Stimulated activated CD4-positive, alpha-beta T cell treated with anti-CD3 and anti-CD28 coated beads, TNF-alpha, amount 100 ng/mL, for 1 hour (primary cell): ENCODE results near the gene NADK2.
"Not testable (repeated sequence)": the region's sequence is repeated elsewhere in the genome, so short reads cannot be mapped to it uniquely, and the experiment has no call there.

ENCODE experiments used
- DNase-seq, 3 donors: peaks; one replicate each; pipeline ENCODE4 v3.0.0-alpha.2; 2020; ENCODE audit warnings: low read depth in 3 of 3, low spot score in 1 of 3

Gene NADK2

GRCh38 chr5:36209664-36210063, 32.1 kb downstream of the NADK2 start:
- no peak for DNase-seq

DNA sequence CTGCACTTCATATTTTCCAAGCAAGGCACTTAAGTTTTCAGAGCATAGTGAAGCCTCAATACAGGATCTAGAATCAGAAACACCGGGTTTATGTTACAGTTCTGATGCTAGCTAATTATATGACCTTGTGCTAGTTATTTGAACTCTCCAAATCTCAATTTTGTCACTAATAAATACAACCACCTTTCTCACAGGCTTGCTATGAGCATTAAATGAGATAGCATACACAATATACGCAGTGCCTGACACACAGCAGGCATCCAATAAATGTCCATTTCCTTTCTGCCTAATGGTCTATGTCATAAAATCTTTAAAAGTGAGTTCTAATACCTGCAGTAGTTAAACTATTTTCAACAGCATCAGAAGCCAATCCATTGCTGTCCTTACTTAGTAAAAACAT, 32.9 kb downstream of the NADK2 start:
- no peak for DNase-seq

DNA sequence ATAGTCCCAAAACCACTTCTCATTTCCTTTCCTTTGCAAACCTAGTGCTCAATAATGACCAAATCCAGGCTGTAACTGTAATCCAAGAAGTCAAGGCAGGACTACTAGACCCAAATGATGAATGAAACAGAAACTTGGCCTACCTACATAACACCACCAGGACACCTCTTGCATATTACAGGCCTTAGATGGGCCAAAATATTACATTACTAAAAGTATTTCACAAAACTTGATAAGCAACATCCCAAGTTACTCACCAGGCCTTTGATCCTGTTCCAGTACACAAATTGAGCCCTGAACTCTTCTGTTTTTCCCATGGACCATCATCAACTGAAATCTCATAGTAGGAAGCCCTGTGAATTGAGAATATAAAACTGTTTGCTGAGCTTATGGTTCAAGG, 34.8 kb downstream of the NADK2 start:
- DNase-seq = no peak

DNA sequence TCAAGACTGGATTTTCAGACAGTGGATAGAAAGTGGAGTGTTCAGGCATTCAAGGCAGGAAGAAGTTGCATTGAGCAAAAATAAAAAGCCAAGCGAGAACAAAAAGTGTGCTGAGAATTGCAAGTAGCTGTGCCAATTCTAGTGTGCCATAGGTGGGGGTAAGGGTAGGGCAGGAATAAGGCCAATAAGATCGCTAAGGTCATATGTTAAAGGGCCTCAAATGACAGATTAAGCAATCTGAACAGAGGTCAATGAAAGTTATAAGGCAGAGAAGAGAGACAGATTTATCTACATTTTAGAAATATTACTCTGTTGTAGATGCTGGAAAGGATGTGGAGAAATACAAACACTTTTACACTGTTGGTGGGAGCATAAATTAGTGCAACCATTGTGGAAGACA, 36.4 kb downstream of the NADK2 start:
- no peak for DNase-seq

DNA sequence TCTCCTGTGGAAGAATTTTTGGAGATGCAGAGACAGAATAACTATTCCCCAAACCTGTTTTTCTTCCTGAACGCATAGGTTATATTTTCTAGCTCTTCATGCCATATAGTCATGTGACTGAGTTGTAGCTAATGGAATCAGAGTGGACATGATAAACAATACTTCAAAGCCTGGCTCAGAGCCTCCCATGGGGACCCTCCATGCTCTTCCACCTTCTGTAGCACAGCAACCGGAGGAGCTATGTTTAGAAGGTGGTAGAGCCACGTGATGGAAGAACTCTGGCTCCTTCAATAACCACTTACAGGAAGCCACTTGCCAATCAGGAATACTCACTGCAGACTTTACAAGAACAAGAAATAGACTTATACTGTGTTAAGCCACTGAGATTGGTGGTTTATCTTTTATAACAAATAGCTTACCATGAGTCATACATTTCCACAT, 39.2 kb downstream of the NADK2 start:
- DNase-seq = no peak

GRCh38 chr5:36200513-36200912, 41.2 kb downstream of the NADK2 start:
- no peak for DNase-seq

- no peak for DNase-seq
Observed at GRCh38 chr5:36199620-36200019, 42.1 kb downstream of the NADK2 start.

DNA sequence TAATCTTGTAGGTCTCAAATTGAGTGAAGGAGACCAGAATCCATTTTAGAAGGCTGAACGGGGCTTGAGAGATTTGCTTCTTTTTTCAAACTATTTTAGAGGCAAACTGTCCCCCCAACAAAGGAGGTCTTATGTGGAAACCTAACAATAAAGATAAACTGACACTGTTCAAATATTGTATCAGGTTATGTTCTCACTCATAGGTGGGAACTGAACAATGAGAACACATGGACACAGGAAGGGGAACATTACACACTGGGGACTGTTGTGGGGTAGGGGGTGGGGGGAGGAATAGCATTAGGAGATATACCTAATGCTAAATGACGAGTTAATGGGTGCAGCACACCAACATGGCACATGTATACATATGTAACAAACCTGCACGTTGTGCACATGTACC, 42.9 kb downstream of the NADK2 start:
- not testable (repeated sequence) for DNase-seq

GRCh38 chr5:36198281-36198680, 43.4 kb downstream of the NADK2 start:
- DNase-seq = no peak

DNA sequence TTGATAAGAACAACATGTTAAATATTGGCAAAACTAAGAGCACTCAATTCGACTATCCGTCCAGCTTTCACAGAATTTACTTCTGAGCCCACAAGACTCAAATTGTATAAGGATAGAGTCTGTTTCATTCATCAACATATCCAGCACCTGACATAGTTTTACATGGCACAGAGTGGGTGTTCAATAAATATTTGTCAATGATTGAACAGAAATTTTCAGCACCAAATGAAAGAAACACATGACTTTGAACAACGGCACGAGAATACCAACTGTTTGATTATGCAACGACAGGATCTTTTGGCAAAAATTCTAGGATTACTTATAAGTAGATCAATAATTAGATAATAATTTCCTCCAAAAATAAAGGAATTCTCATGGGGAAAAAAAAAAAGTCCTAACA, 48.0 kb downstream of the NADK2 start:
- no peak for DNase-seq

GRCh38 chr5:36184408-36184807, 57.3 kb downstream of the NADK2 start:
- DNase-seq = not testable (repeated sequence)

DNA sequence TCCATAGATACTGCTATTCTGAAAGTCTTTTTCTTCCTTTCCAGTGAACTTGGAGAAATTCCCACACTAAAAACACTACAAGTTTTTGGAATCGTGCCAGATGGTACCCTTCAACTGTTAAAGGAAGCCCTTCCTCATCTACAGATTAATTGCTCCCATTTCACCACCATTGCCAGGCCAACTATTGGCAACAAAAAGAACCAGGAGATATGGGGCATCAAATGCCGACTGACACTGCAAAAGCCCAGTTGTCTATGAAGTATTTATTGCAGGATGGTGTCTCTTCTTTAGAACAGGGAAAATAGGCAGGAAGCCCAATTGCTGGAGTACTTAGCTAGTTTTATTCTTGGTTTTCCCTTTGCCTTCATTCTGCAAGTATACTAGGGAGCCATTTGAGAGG, 60.0 kb downstream of the NADK2 start:
- no peak for DNase-seq

DNA sequence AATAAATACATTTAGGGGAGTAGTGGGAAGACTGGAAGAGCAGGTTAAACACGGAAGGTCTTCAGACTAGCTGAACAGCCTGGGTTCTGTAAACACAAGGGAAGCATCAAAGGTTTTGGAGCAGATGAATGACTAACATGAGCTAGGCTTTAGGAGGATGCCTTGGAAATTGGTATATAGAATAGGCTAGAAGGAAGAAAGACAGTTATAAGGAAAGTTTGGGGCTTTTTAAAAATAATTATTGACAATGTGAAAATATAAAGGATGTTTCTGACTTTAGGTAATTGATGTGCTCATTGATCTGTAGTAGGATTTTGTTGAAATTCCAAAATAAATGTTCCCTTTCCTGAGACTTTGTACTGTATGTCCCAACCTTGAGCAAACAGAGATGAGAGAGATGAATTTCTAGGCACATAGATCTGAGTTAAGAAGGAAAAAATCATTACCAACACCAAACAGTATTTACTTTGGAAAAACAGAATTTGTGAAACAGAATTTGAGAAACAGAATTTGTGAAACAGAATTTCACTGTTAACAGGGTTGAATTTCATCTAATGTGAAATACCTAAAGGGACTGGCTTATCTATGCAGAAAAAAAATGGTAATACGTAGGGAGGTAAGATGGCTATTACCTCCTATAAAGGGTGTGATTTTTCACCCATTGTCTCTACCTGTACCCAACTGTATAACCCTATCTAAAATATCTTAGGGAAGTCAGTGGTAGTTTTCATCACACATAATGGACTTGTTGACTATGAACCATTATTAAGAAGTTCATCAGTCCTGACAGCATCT, 61.0 kb downstream of the NADK2 start:
- DNase-seq = no peak

GRCh38 chr5:36179950-36180349, 61.8 kb downstream of the NADK2 start:
- no peak for DNase-seq

- DNase-seq = no peak
Observed at GRCh38 chr5:36178524-36178890, 63.2 kb downstream of the NADK2 start.

GRCh38 chr5:36177715-36178523, 63.8 kb downstream of the NADK2 start:
- no peak for DNase-seq

DNA sequence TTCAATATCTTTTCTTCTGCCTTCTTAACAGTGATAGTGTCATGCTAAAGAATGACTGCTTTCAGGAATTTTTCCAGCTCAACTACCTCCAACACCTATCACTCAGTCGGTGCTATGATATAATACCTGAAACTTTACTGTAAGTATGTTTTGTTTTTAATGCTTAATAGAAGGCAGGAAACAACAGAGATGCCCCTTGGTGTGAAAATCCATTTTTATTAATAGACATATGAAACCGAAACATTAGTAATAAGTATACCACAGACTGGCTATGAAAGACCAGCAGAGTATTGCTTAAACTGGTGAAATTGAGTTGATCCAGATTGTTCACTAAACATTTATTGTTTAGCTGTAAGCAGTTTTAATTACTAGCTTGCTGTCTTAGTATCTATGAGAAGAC, 64.6 kb downstream of the NADK2 start:
- DNase-seq = no peak

DNA sequence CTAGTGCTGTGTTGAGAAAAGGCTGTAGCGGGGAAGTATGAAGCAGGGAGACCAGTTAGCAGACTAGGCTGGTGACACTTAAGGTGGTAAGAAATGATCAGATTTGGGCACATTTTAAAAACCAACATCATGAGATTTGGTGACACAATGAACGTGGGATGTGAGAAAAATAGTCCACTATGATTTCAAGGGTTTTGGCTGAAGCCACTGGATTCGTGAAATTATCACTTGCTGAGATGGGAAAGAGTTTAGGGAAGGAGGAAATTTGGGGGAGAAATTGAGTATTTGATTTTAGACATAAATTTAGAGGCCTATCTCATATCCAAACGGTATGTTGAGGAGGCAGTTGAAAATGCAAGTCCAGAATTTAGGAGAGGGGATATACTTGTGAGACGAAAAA, 66.7 kb downstream of the NADK2 start:
- no peak for DNase-seq

DNA sequence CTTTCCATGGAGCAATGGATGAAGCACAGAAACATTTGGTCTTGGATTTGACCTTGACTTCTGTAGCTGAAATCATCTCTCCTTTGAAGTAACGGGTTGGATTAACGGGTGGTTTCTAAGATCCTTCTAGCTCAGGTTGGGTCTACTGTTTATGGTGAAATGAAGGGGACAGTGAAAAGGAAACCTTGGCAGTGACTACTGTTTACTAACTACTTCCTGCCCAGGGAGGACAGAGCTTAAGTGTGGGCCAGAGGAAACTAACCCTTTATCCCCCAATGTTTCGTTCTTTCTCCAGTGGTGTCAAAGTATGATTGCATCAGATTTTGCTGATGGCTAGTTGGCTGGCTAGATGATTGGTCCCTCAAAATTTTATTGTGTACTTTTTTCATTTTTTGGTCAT, 67.6 kb downstream of the NADK2 start:
- DNase-seq = no peak

DNA sequence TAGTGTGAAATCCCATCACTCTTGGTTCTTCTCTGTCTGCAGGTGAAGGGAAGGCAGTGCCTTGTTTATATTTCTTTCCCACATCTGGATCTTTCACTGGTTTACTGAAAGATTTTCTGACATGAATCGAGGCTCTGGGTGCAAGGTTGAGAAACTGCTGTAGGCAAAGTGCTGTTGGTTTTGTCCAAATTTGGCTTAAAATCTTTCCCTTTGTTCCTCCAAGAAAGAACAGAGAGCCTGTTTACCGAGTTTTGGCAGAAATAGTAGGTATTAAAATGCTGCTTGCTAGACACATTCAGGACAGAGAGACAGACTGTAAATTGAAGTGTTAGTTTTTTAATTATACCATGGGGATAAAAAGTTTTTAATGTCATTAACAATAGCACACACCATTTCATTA, 68.3 kb downstream of the NADK2 start:
- no peak for DNase-seq

DNA sequence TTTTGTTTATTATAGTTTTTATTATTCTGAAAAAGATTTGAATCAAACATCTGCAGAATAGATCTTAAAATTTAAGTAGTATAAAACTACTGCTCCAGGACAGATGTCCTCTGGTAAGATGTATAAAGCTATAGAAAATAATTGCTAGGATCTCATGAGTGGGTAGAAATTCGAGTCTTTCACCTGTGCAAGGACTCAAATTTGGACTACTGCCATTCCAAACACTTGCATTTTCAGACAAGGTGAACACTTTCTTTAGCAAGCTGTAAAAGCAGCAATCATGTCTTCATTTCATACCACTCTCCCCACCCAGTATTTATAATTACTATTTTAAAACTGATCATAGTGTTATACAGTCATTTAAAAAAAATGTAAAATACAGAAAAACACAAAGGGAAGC, 69.1 kb downstream of the NADK2 start:
- no peak for DNase-seq

DNA sequence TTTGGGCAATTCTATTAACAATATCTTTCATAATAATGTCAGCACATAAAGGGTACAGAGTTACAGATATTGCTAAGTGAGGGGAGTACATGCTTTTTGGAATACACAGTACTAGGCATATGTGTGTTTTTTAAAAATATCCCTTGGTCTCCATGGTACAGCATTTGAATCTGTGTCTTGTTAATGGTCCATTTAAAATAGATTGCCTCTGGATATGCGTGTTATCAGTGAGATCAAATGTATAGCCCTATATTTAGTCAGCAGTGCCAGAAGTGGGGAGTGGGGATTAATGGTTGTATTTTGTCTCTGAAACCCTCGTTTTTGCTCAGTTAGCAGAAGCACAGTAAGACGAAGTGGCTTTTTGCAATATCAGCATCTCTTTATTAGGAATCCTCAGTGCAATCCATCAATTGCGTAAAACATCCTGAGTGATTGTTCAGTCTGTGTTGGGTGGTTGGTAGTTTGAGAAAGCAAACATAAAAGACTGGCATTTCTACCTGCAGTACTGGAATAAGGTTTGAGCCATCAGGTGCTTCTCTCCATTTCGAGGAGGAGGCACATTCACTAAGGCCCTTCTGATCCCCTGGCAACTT, 70.8 kb downstream of the NADK2 start:
- no peak for DNase-seq
